Measurements from ENCODE around the gene GDNF.
A peak's percentile ranks its signal among the peaks of the same experiment; 100 is the strongest.

The GDNF gene

DNA sequence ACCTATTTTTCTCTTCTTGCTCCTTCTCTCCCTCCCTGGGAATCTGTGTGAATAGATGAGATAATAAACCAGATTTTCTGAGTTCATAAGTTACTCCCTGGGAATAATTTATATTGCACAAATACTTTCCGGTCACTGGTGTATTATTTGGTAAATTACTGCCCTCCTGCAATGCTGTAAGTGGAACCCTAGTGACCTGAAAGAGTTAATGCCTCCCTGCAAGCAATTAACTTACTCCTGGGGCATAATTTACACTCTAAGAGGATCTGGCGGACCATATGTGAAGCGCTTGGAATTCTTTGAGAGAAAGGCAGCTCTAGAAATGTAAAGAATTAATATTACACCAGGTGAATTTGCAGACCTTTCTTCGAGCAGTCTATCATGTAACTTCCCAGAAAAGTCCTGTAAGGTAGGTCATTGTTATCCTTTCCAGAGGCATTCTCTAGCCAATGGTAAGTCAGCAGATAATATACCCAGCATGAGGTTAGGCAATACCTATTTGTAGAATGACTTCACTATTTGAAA is 7.0 kb upstream of the GDNF start:
- DNase-seq = no peak

GRCh38 chr5:37844009-37844408 is 4.2 kb upstream of the GDNF start:
- DNase-seq = no peak

DNA sequence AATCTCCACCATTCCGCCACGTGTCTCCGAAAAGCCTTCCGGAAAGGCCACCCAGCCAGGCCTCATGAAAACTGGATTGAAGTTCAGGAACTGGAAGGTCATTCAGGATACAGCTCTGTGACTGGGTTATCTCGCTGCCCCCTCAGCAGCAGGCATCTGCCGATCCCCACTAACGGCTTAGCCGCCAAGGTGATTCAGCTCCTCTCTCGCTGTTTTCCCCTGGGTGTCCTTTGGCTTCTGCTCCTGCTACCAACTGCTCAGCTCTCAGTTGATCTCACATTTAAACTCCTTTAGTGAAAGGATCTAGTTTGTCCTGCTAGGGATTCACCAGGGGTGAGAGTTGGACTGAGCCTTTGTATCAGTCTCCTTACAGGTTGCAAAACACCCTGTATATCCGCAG is 2.2 kb upstream of the GDNF start:
- no peak for DNase-seq

DNA sequence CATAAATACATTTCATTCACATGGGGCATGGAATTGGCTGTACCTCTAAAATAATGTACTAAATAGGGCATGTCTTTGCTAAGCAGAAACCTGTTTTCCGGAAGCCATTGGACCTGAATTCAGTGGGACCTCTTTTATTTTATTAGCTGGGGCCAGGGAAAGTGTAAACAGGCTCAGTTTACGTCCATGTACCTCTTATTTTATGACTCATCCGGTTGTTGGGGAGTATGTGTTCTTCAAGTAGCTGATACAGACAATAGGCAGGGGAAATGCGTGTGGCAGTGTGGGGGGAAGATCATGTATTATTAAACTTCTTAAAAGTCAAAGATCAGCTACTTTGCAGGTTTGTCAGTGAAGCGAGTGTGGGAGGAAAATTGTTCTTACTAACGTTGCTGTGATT is 1.4 kb upstream of the GDNF start:
- no peak for DNase-seq

GRCh38 chr5:37840053-37841034 is 503 bp upstream of the GDNF start:
- DNase-seq = peak; percentile 78

- no peak for DNase-seq
These were observed 904 bp downstream of the GDNF start for GRCh38 chr5:37838933-37839341.

DNA sequence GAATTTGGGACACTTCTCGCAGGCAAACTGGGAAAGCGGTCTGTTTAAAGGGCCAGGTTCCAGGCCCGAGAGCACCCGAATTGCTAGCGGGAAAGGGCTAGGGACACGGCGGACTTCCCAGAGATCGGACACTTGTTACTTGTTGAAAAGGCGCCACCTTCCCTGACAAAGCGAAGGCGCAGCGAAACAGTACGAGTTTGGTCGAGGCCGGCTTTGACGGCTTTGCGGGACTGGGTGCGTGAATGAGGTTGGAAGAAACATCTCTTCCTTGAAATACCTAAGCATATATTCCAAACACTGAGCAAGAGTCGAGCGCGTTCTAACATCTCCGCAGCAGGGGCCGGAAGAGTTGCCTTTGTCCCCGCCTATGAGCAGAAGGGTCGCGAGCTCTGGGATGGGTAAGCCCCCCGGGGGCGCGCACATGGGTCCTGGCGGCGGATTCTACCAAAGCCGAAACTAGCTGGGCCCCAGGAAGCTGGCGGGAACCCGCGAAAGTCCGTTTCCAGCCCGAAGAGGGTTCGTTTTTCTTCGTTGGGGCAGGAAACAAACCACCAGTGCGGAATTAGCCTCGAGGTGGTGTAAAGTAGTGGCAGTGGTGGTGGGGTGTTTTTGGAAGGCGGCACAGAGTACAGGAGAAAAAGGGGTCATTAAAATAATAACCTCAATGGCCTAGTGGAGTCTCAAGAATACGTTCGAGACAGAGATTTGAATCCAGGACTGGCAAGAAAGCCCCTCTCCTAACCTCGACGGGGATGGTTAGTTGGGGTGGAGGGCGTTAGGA is 1.5 kb downstream of the GDNF start:
- DNase-seq = peak; percentile 55

DNA sequence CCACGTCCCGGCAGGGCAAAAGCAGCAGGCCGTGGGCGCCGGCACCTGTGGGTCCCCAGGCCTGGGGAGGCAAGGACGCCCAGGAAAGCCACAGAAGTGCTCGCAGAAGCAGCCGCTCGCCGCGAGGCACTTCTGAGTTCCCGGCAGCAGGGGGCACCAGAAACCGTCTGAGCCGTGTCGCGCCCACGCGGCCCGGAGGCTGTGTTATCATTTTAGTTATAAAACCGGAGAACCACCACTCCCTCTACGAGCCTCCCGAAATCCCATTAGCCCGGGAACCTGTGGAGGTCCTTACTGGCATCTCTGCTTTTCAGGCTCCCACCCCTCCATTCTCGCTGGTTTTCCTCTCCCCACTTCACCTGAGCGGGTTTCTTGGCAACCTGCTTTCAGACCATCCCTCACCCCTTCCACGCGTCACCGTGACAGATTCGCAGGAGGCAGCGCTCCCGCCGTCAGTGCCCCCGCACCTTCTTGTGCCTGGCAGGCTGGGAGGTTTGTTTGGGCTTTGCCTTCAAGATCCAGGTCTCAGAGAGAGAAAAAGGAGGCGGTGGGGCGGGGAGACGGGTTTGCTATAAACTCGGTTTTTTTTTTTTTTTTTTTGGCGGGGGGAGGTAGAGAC is 2.3 kb downstream of the GDNF start:
- peak; percentile 83 for DNase-seq

- DNase-seq = peak; percentile 73
These were observed 3.0 kb downstream of the GDNF start for GRCh38 chr5:37836592-37837413.

- DNase-seq = no peak
These were observed 3.6 kb downstream of the GDNF start for GRCh38 chr5:37836235-37836591.

GRCh38 chr5:37835380-37835973 is 4.4 kb downstream of the GDNF start:
- DNase-seq = peak; percentile 59

DNA sequence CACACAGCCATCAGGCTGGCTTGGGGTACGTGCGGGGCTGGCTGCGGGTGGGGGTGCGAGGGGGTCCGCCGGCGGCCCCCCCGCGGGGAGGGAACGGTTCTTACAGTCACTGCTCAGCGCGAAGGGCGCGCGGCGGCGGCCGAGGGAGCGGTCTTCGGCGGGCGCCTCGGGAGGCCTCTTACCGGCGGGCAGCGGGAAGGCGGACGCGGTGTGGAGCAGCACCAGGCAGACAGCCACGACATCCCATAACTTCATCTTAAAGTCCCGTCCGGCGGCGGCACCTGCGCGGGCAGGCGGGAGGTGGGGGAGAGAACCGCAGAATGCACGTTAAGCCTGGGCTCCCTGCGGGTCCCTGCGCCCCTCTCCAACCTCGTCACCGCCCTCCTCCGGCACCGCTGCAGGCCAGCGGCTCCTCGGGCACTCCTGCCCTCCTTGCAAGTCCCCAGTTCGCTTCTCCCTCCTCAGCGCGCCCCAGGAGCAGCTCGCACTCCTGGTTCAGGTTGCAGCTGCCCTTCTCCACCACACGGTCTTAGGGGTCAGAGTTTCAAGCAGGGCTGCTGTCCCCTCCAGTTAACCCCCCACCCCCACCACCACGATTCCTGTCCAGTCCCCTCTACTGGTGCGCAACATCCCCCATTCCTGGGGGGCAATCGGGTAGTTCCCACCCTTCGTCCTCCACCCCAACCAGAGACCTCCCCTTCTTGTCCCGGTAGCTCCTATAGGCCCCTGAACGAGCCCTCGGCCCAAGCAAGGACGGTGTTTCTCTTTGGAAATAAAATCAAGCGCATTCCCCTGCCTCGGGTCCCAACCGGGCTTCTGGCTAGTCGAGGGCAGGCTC is 5.1 kb downstream of the GDNF start:
- DNase-seq = no peak

- DNase-seq = no peak
These were observed 5.9 kb downstream of the GDNF start for GRCh38 chr5:37833990-37834389.

DNA sequence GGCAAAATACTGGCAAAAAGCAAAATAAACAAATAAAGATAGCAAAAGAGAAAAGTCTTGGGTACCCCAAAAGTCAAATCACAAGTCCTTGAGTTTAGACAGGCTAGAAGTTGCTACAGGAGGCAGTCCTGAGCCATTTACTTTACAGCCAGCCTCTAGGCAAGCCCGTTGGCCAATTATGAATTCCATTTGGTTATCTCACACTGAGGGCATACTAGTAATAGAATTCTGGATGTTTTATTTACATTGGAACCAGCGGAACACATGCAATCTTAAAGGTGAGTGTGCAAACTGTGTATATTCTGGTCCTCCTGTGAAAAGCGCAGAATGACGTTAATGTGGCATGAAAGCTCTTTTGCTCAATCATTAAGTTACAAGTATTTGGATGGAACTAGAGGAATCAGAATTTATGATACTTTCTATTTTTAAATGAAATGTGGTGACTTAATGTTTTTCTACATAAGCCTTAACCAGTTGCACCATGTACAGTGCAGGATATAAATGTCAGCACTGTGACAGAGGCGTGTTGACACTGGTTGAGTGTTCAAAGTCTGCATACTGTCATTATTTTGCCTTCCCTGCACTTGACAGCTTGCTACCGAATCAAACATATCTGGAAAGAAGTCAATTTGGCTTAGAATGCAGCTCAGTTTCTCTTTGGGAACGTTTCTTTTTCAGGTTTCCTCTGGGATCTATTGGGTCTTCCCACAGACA is 7.9 kb downstream of the GDNF start:
- peak; percentile 40 for DNase-seq

DNA sequence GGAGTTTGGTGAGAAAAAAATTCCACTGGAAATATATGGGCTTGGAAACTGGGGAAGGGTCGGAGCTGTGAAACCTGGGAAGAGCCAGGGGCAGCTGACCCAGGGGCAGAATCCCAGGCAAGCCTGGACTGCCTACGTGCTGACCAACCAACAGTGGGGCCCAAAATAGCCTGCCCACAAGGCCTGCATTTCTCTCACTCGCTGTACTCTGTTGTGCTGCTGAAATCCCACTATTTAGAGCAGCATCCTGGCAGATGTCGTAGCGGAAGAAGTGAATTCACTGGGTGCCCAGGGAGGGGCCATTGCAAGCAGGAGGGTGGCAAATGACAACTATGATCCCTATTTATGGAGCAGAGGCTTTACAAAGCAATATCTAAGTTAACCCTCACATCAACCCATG is 9.5 kb downstream of the GDNF start:
- no peak for DNase-seq

- DNase-seq = no peak
These were observed 14.4 kb downstream of the GDNF start for GRCh38 chr5:37825334-37825915.

- DNase-seq = no peak
These were observed 16.2 kb downstream of the GDNF start for GRCh38 chr5:37823433-37824152.

GRCh38 chr5:37816883-37817282 is 23.0 kb downstream of the GDNF start:
- DNase-seq = no peak

GRCh38 chr5:37816331-37816730 is 23.5 kb downstream of the GDNF start:
- no peak for DNase-seq

Measured in fibroblast of skin of right quadriceps (primary cell).